Muscle layer of duodenum (tissue), 2 donors: ENCODE measurements around the gene KCNJ15.

Experiments
- H3K27ac ChIP-seq: one replicate; pipeline ENCODE4 v1.7.0; 2013; ENCODE audit warnings: mild to moderate bottlenecking, low read length
- H3K27me3 ChIP-seq: one replicate; pipeline ENCODE4 v1.7.0; 2013; ENCODE audit warnings: low read depth, mild to moderate bottlenecking, control low read depth, low read length
- H3K36me3 ChIP-seq, 2 donors: one replicate each; pipeline ENCODE4 v1.7.0; 2013; ENCODE audit warnings: low read length in 2 of 2, control low read depth in 1 of 2, mild to moderate bottlenecking in 1 of 2; ENCODE audit not compliant: insufficient read depth in 2 of 2, control insufficient read depth in 1 of 2
- H3K4me1 ChIP-seq, 2 donors: one replicate each; pipeline ENCODE4 v1.7.0; 2013; ENCODE audit warnings: low read length in 2 of 2, mild to moderate bottlenecking in 2 of 2, control low read depth in 1 of 2, moderate library complexity in 1 of 2; ENCODE audit not compliant: insufficient read depth in 2 of 2, control insufficient read depth in 1 of 2
- H3K4me3 ChIP-seq, 2 donors: one replicate each; pipeline ENCODE4 v1.7.0; 2013; ENCODE audit warnings: low read length in 2 of 2, low read depth in 1 of 2, mild to moderate bottlenecking in 1 of 2
- H3K9me3 ChIP-seq, 2 donors: one replicate each; pipeline ENCODE4 v1.7.0; 2013; ENCODE audit warnings: low read length in 2 of 2, control low read depth in 1 of 2, mild to moderate bottlenecking in 1 of 2; ENCODE audit not compliant: control insufficient read depth in 1 of 2
- donor health status: healthy.

Gene KCNJ15

GRCh38 chr21:38315122-38315521 lies 58.3 kb downstream of the KCNJ15 start:
- H3K27ac ChIP-seq = no peak overlapping the region
- no peaks in the 10 kb centered on the region for H3K36me3 ChIP-seq
- no peaks in the 10 kb centered on the region for H3K9me3 ChIP-seq
- no peaks in the 10 kb centered on the region for H3K27me3 ChIP-seq
- H3K4me3 ChIP-seq = no peak overlapping the region
- H3K4me1 ChIP-seq = no peaks in the 10 kb centered on the region

GRCh38 chr21:38319781-38320180 lies 63.0 kb downstream of the KCNJ15 start:
- no peaks in the 10 kb centered on the region for H3K4me1 ChIP-seq
- H3K9me3 ChIP-seq = no peaks in the 10 kb centered on the region
- no peaks in the 10 kb centered on the region for H3K36me3 ChIP-seq
- no peak overlapping the region for H3K27ac ChIP-seq
- no peak overlapping the region for H3K4me3 ChIP-seq
- no peaks in the 10 kb centered on the region for H3K27me3 ChIP-seq

- Histone ChIP-seq H3K9me3 (no peaks in the 10 kb centered on the region), H3K36me3 (no peaks in the 10 kb centered on the region), H3K4me1 (no peaks in the 10 kb centered on the region), H3K27me3 (no peaks in the 10 kb centered on the region), H3K27ac (no peak overlapping the region), H3K4me3 (no peak overlapping the region)
These were observed 64.8 kb downstream of the KCNJ15 start for GRCh38 chr21:38321568-38321967.

- Histone ChIP-seq H3K36me3 (no peaks in the 10 kb centered on the region), H3K9me3 (no peaks in the 10 kb centered on the region), H3K4me1 (no peaks in the 10 kb centered on the region), H3K27ac (no peak overlapping the region), H3K27me3 (no peaks in the 10 kb centered on the region), H3K4me3 (no peak overlapping the region)
These were observed 65.6 kb downstream of the KCNJ15 start for GRCh38 chr21:38322311-38322950.

GRCh38 chr21:38323721-38324531 lies 67.1 kb downstream of the KCNJ15 start:
- no peak overlapping the region for H3K27ac ChIP-seq
- no peaks in the 10 kb centered on the region for H3K9me3 ChIP-seq
- no peak overlapping the region for H3K4me3 ChIP-seq
- H3K36me3 ChIP-seq = no peaks in the 10 kb centered on the region
- H3K27me3 ChIP-seq = no peaks in the 10 kb centered on the region
- no peaks in the 10 kb centered on the region for H3K4me1 ChIP-seq

- Histone ChIP-seq H3K4me3 (no peak overlapping the region), H3K27ac (no peak overlapping the region), H3K27me3 (no peaks in the 10 kb centered on the region), H3K36me3 (no peaks in the 10 kb centered on the region), H3K4me1 (no peaks in the 10 kb centered on the region), H3K9me3 (no peaks in the 10 kb centered on the region)
These were observed 68.4 kb downstream of the KCNJ15 start for GRCh38 chr21:38325216-38325615.

GRCh38 chr21:38325731-38326420 lies 69.1 kb downstream of the KCNJ15 start:
- no peaks in the 10 kb centered on the region for H3K4me1 ChIP-seq
- H3K4me3 ChIP-seq = no peak overlapping the region
- no peak overlapping the region for H3K27ac ChIP-seq
- no peaks in the 10 kb centered on the region for H3K9me3 ChIP-seq
- no peaks in the 10 kb centered on the region for H3K36me3 ChIP-seq
- H3K27me3 ChIP-seq = no peaks in the 10 kb centered on the region

- H3K27me3 ChIP-seq = no peaks in the 10 kb centered on the region
- no peaks in the 10 kb centered on the region for H3K36me3 ChIP-seq
- no peaks in the 10 kb centered on the region for H3K4me1 ChIP-seq
- no peak overlapping the region for H3K4me3 ChIP-seq
- no peak overlapping the region for H3K27ac ChIP-seq
- H3K9me3 ChIP-seq = no peaks in the 10 kb centered on the region
These were observed 69.6 kb downstream of the KCNJ15 start for GRCh38 chr21:38326429-38326828.

- no peak overlapping the region for H3K4me3 ChIP-seq
- no peaks in the 10 kb centered on the region for H3K27me3 ChIP-seq
- no peaks in the 10 kb centered on the region for H3K36me3 ChIP-seq
- H3K27ac ChIP-seq = no peak overlapping the region
- no peaks in the 10 kb centered on the region for H3K4me1 ChIP-seq
- no peaks in the 10 kb centered on the region for H3K9me3 ChIP-seq
These were observed 70.1 kb downstream of the KCNJ15 start for GRCh38 chr21:38326899-38327298.

- Histone ChIP-seq H3K27ac (no peak overlapping the region), H3K4me3 (no peak overlapping the region), H3K27me3 (no peaks in the 10 kb centered on the region), H3K36me3 (no peaks in the 10 kb centered on the region), H3K4me1 (no peaks in the 10 kb centered on the region), H3K9me3 (no peaks in the 10 kb centered on the region)
These were observed 71.2 kb downstream of the KCNJ15 start for GRCh38 chr21:38327984-38328383.

- Histone ChIP-seq H3K27ac (no peak overlapping the region), H3K9me3 (no peaks in the 10 kb centered on the region), H3K27me3 (no peaks in the 10 kb centered on the region), H3K4me3 (no peak overlapping the region), H3K36me3 (no peaks in the 10 kb centered on the region), H3K4me1 (no peaks in the 10 kb centered on the region)
These were observed 72.4 kb downstream of the KCNJ15 start for GRCh38 chr21:38329162-38329561.
